Thymus (tissue), 11 donors: Measurements from ENCODE around the gene ID1. TPM values are rescaled to one million over a fixed set of nuclear protein-coding genes. Genes with fewer than 3 reads are reported as not detected.
"Not testable (repeated sequence)": the region's sequence is repeated elsewhere in the genome, so short reads cannot be mapped to it uniquely, and the experiment has no call there.

Experiments used
- DNase-seq, 9 donors: peaks; one replicate each; pipeline ENCODE4 v3.0.0-alpha.2; 2013; ENCODE audit warnings: low spot score in 9 of 9, low read depth in 6 of 9, missing footprints in 1 of 9
- H3K27ac ChIP-seq, 2 donors: one replicate each; pipeline ENCODE4 v1.5.1; 2013; ENCODE audit warnings: control low read depth in 1 of 2, low read depth in 1 of 2, low read length in 1 of 2, mild to moderate bottlenecking in 1 of 2, moderate library complexity in 1 of 2
- H3K27me3 ChIP-seq, 2 donors: one replicate each; pipeline ENCODE4 v1.5.1; 2013; ENCODE audit warnings: low read length in 1 of 2; ENCODE audit not compliant: control insufficient read depth in 2 of 2, insufficient read depth in 1 of 2
- H3K36me3 ChIP-seq, 2 donors: one replicate each; pipeline ENCODE4 v1.5.1; 2013; ENCODE audit warnings: low read length in 1 of 2, mild to moderate bottlenecking in 1 of 2, moderate library complexity in 1 of 2; ENCODE audit not compliant: control insufficient read depth in 2 of 2, insufficient read depth in 2 of 2
- H3K4me1 ChIP-seq, 2 donors: one replicate each; pipeline ENCODE4 v1.5.1; 2013; ENCODE audit warnings: low read length in 2 of 2; ENCODE audit not compliant: control insufficient read depth in 2 of 2, insufficient read depth in 2 of 2
- H3K4me3 ChIP-seq, 2 donors: one replicate each; pipeline ENCODE4 v1.5.1; 2013; ENCODE audit warnings: low read length in 2 of 2, control low read depth in 1 of 2, mild to moderate bottlenecking in 1 of 2
- H3K9me3 ChIP-seq, 2 donors: one replicate each; pipeline ENCODE4 v1.5.1; 2013; ENCODE audit warnings: low read length in 1 of 2, mild to moderate bottlenecking in 1 of 2; ENCODE audit not compliant: control insufficient read depth in 2 of 2, insufficient read depth in 1 of 2
- WGBS: extraction: QIAGEN DNeasy Blood & Tissue Kit; methylation state at CpG from one replicate; pipeline ENCODE4 v1.1.7; 2013; 5-methylcytosine and 5-hydroxymethylcytosine counted together
- polyA plus RNA-seq: library from polyadenylated mRNA; stranded (reverse); fragments of 200-250 nt; gene quantifications from one replicate; pipeline ENCODE4 v1.2.3, GENCODE V29; 2013
- total RNA-seq: library from RNA; stranded (reverse); fragments of 120-200 nt; gene quantifications from one replicate; pipeline ENCODE4 v1.2.4, GENCODE V29; 2013
- donor health status: healthy.

Gene ID1
- total and polyA plus RNA-seq, 2 donors, result 39.4 to 138 TPM

- Histone ChIP-seq H3K27me3 (no peaks in the 10 kb centered on the region), H3K9me3 (no peaks in the 10 kb centered on the region), H3K4me1 (peaks cover 2 to 11% of the 10 kb centered on the region in 2 donors), H3K27ac (no peak overlapping the region), H3K4me3 (no peak overlapping the region), H3K36me3 (no peaks in the 10 kb centered on the region)
- WGBS, result 98% methylated on average over 8 of the region's 8 CpGs
- DNase-seq, result no peak
Observed at GRCh38 chr20:31615416-31615815, 10.3 kb downstream of the ID1 start.

- Histone ChIP-seq H3K36me3 (no peaks in the 10 kb centered on the region), H3K9me3 (no peaks in the 10 kb centered on the region), H3K4me1 (peaks cover 2% of the 10 kb centered on the region in 2 donors), H3K27ac (peak overlapping the region in 1 of 2 donors; percentile 52), H3K27me3 (no peaks in the 10 kb centered on the region), H3K4me3 (no peak overlapping the region)
- DNase-seq, result no peak
- WGBS, result 67% methylated on average over 6 of the region's 6 CpGs
Observed at GRCh38 chr20:31617432-31618104, 12.5 kb downstream of the ID1 start.

GRCh38 chr20:31620246-31620645 lies 15.2 kb downstream of the ID1 start:
- WGBS, result 93% methylated on average over 3 of the region's 3 CpGs

GRCh38 chr20:31623123-31623505 lies 18.0 kb downstream of the ID1 start:
- 99% methylated on average over 6 of the region's 6 CpGs for WGBS
- H3K27me3 ChIP-seq, H3K4me3 ChIP-seq, H3K9me3 ChIP-seq, DNase-seq, H3K36me3 ChIP-seq, H3K27ac ChIP-seq, H3K4me1 ChIP-seq: not testable (repeated sequence)

More at GRCh38 chr20:31620246-31620645, 15.2 kb downstream of the ID1 start:
- Histone ChIP-seq H3K4me1 (no peaks in the 10 kb centered on the region), H3K9me3 (no peaks in the 10 kb centered on the region), H3K4me3 (no peak overlapping the region), H3K36me3 (no peaks in the 10 kb centered on the region), H3K27me3 (no peaks in the 10 kb centered on the region), H3K27ac (no peak overlapping the region)
- no peak for DNase-seq

GRCh38 chr20:31626534-31626933 lies 21.4 kb downstream of the ID1 start:
- H3K27ac ChIP-seq, H3K4me3 ChIP-seq, H3K36me3 ChIP-seq, H3K4me1 ChIP-seq, H3K27me3 ChIP-seq, DNase-seq, H3K9me3 ChIP-seq: not testable (repeated sequence)
- WGBS, result 95% methylated on average over 8 of the region's 8 CpGs

- not testable (repeated sequence) for H3K36me3 ChIP-seq, H3K9me3 ChIP-seq, H3K4me1 ChIP-seq, H3K27ac ChIP-seq, H3K27me3 ChIP-seq, H3K4me3 ChIP-seq, DNase-seq
- 93% methylated on average over 2 of the region's 2 CpGs for WGBS
Observed at GRCh38 chr20:31628057-31628456, 23.0 kb downstream of the ID1 start.

- no peaks in the 10 kb centered on the region for H3K4me1 ChIP-seq
- no peak overlapping the region for H3K27ac ChIP-seq
- no peaks in the 10 kb centered on the region for H3K9me3 ChIP-seq
- H3K27me3 ChIP-seq, result no peaks in the 10 kb centered on the region
- no peak for DNase-seq
- 60% methylated on average over 2 of the region's 2 CpGs for WGBS
- H3K36me3 ChIP-seq, result no peaks in the 10 kb centered on the region
- H3K4me3 ChIP-seq, result no peak overlapping the region
Observed at GRCh38 chr20:31630187-31630790, 25.2 kb downstream of the ID1 start.

GRCh38 chr20:31632548-31633338 lies 27.7 kb downstream of the ID1 start:
- peaks cover 0 to under 1% of the 10 kb centered on the region in 2 donors for H3K27me3 ChIP-seq
- H3K36me3 ChIP-seq, result no peaks in the 10 kb centered on the region
- no peak for DNase-seq
- no peaks in the 10 kb centered on the region for H3K9me3 ChIP-seq
- no peak overlapping the region for H3K27ac ChIP-seq
- 97% methylated on average over 40 of the region's 40 CpGs for WGBS
- no peak overlapping the region for H3K4me3 ChIP-seq
- H3K4me1 ChIP-seq, result no peaks in the 10 kb centered on the region

- Histone ChIP-seq H3K4me3 (no peak overlapping the region), H3K9me3 (no peaks in the 10 kb centered on the region), H3K27me3 (peaks cover 0 to 6% of the 10 kb centered on the region in 2 donors), H3K27ac (no peak overlapping the region), H3K4me1 (peaks cover 0 to 5% of the 10 kb centered on the region in 2 donors), H3K36me3 (no peaks in the 10 kb centered on the region)
- 96% methylated on average over 14 of the region's 14 CpGs for WGBS
- DNase-seq, result no peak
Observed at GRCh38 chr20:31633339-31633914, 28.3 kb downstream of the ID1 start.
